NT2/D1 (cell line): ENCODE measurements around the gene TAS2R39.

Experiments used
- DNase-seq: peaks from one replicate; pipeline ENCODE4 v3.0.0-alpha.2; 2011; ENCODE audit warnings: low read depth, low spot score
- H3K27me3 ChIP-seq: 2 replicates; pipeline ENCODE4 v1.6.0; 2011; ENCODE audit warnings: mild to moderate bottlenecking; ENCODE audit not compliant: insufficient read length, insufficient read depth
- H3K36me3 ChIP-seq: 2 replicates; pipeline ENCODE4 v1.6.1; 2011; ENCODE audit warnings: mild to moderate bottlenecking, low read length, mixed read lengths; ENCODE audit not compliant: insufficient read depth, insufficient read length
- H3K4me1 ChIP-seq: 2 replicates; pipeline ENCODE4 v1.5.1; 2011; ENCODE audit not compliant: insufficient read depth, insufficient read length
- H3K4me3 ChIP-seq: 2 replicates; pipeline ENCODE4 v1.5.1; 2011; ENCODE audit warnings: low read depth; ENCODE audit not compliant: insufficient read length
- H3K9ac ChIP-seq: 2 replicates; pipeline ENCODE4 v1.6.0; 2011; ENCODE audit warnings: low read depth; ENCODE audit not compliant: insufficient read length
- H3K9me3 ChIP-seq: 2 replicates; pipeline ENCODE4 v1.5.1; 2011; ENCODE audit warnings: mild to moderate bottlenecking, low read length; ENCODE audit not compliant: insufficient read depth
- SUZ12 ChIP-seq: IDR thresholded peaks from 2 replicates; pipeline ENCODE4 v1.6.1; 2011; ENCODE audit not compliant: insufficient read length, insufficient read depth; ENCODE audit errors: extremely low read depth
- YY1 ChIP-seq: IDR thresholded peaks from 2 replicates; pipeline ENCODE4 v1.6.1; 2011; ENCODE audit not compliant: insufficient read length, insufficient read depth
- ZNF274 ChIP-seq: IDR thresholded peaks from 2 replicates; pipeline ENCODE4 v1.6.1; 2011; ENCODE audit warnings: mild to moderate bottlenecking, low read depth, low read length

Gene TAS2R39

DNA sequence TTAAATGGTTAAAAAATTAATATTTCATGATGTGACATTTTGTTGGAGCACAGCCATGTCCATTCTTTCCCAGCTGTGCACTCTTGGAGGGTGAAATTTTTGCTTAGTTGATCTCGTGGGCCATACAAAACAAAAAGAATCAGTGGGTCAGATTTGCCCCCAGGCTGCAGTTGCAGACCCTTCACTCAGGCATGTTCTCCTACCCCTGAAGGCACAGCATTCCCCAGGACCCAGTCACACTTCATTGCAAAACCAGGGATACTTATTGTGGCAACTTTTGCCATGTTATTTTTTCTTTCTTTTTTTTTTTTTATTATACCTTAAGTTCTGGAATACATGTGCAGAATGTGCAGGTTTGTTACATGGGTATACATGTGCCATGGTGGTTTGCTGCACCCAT, 44.6 kb downstream of the TAS2R39 start:
- no peaks in the 10 kb centered on the region for H3K36me3 ChIP-seq
- no peaks in the 10 kb centered on the region for H3K4me1 ChIP-seq
- H3K27me3 ChIP-seq, result no peaks in the 10 kb centered on the region
- no peak overlapping the region for H3K4me3 ChIP-seq
- DNase-seq, result no peak
- no peaks in the 10 kb centered on the region for H3K9me3 ChIP-seq
- H3K9ac ChIP-seq, result no peak overlapping the region
- TF ChIP-seq SUZ12 (no peak), ZNF274 (no peak), YY1 (no peak)

DNA sequence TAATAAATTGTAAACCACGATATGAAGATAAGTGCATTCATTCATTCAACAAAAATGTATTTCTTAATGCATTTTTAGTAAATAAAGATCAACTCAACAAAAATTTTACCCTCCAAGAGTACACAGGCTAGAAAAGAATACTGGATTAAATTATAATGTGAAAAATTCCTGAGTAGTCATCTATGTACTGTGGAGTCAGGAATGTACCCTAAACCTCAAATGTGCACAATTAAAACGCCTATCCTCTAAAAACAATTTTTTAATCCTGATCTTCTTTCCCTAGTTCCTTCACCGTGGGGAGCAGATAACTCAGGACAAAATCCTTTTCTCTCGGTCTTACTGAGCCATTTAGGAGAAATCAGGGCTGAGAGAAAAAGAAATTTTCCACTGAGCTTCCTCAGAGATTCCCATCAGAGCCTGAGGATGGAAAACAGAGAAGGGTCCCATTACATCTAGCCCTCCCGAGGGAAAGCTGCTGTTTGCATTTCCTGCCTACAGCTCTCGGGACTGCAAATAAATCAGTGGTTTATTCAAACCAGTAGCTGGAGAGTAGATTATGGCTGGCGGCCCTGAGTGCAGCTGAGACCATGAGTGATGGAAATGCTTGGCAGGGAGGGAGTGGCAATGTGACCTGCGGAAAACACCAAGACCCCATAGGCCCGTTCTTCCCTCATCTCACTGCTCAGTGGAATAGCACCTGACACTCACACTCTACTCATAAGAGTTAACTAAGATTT, 46.0 kb downstream of the TAS2R39 start:
- no peak for TF ChIP-seq SUZ12
- TF ChIP-seq ZNF274, result no peak
- TF ChIP-seq YY1, result no peak
- Histone ChIP-seq H3K4me1 (no peaks in the 10 kb centered on the region), H3K27me3 (no peaks in the 10 kb centered on the region), H3K4me3 (no peak overlapping the region), H3K9ac (no peak overlapping the region), H3K9me3 (no peaks in the 10 kb centered on the region), H3K36me3 (no peaks in the 10 kb centered on the region)
- peak; percentile 18 for DNase-seq

DNA sequence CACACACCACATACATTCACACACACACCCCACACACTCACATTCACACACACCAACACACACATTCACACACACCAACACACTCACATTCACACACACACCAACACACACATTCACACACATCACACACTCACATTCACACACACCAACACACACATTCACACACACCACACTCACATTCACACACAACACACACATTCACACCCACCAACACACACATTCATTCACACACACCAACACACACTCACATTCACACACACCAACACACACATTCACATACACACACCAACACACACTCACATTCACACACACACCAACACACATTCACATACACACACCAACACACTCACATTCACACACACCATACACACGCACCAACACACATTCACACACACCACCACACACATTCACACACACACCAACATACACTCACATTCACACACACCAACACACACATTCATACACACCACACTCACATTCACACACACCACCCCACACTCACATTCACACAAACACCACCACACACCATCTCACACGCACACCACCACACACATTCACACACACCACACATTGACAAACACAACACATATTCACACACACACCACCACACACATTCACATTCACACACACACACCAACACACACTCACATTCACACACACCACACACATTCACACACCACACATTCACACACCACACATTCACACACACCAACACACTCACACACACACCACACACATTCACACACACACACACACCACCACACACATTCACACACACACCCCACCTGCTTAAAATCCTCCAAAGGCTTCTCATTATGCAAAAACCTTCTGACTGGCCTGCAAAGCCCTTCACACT, 47.6 kb downstream of the TAS2R39 start:
- no peak overlapping the region for H3K9ac ChIP-seq
- no peak overlapping the region for H3K4me3 ChIP-seq
- no peaks in the 10 kb centered on the region for H3K36me3 ChIP-seq
- TF ChIP-seq SUZ12 (no peak), YY1 (no peak), ZNF274 (no peak)
- H3K4me1 ChIP-seq, result no peaks in the 10 kb centered on the region
- H3K9me3 ChIP-seq, result peaks cover 5% of the 10 kb centered on the region
- no peaks in the 10 kb centered on the region for H3K27me3 ChIP-seq
- DNase-seq, result no peak
